Muscle layer of colon (tissue), 2 donors: ENCODE data around the gene PDZD7.
A peak's percentile ranks its signal among the peaks of the same experiment; 100 is the strongest.

Experiments used
- H3K27ac ChIP-seq: one replicate; pipeline ENCODE4 v1.7.0; 2013; ENCODE audit warnings: low read depth, mild to moderate bottlenecking, low read length, moderate library complexity
- H3K27me3 ChIP-seq, 2 donors: one replicate each; pipeline ENCODE4 v1.7.0; 2013; ENCODE audit warnings: low read length in 2 of 2, mild to moderate bottlenecking in 2 of 2; ENCODE audit not compliant: insufficient read depth in 2 of 2, control insufficient read depth in 1 of 2
- H3K36me3 ChIP-seq: one replicate; pipeline ENCODE4 v1.7.0; 2013; ENCODE audit warnings: mild to moderate bottlenecking, low read length; ENCODE audit not compliant: insufficient read depth
- H3K4me1 ChIP-seq: one replicate; pipeline ENCODE4 v1.7.0; 2013; ENCODE audit warnings: mild to moderate bottlenecking, low read length; ENCODE audit not compliant: insufficient read depth
- H3K4me3 ChIP-seq, 2 donors: one replicate each; pipeline ENCODE4 v1.7.0; 2013; ENCODE audit warnings: low read length in 2 of 2, low read depth in 1 of 2, mild to moderate bottlenecking in 1 of 2, moderate library complexity in 1 of 2
- H3K9ac ChIP-seq: one replicate; pipeline ENCODE4 v1.7.0; 2013; ENCODE audit warnings: low read length
- H3K9me3 ChIP-seq: one replicate; pipeline ENCODE4 v1.7.0; 2013; ENCODE audit warnings: mild to moderate bottlenecking, low read length
- donor health status: abdominal sarcoma.
- donor health status: Adenocarcinoma of cecum.

The PDZD7 gene

DNA sequence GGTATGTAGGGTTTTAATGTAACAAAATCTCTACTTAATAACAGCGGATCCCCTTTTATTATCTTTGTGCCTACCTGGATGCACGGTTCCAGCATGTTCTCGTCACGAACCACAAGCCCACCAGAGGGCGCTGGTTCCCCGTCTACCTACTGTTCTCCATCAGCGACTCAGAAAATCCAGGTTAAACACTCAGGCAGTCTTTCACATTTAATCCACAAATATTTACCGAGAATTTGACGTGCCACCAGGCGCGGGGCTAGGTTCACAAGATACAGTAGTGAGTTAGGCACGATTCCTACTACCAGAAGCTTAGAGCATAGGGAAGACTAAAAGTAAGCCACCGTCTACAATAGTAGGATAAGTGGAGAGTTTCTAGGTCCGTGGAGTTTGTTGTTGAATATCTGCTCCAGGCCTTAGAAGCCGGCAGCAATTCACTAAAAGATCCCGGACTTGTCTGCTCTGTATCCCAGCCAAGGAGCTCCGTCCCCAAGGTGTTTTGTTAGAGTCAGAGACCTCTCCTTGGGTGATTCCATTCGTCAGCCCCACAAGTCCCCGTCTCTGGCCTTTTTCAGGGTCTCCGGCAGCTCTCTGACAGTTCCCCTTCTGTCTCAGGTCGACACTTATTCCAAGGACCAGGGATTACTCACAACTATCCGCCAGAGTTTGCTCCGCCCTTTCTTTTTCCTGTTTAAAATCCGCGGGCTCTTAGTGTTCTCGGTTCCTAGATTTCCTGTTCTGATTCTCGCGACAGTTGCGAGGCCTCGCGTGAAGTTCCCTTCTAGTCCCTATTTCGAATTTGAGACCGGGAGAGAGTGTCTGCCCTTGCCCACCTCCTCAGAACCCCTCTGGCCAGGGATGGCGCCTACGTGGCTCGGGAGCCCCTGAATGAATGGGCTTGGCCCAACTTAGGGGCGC is 29.4 kb upstream of the PDZD7 start:
- peak overlapping the region; percentile 95 to 99 for H3K4me3 ChIP-seq
- H3K4me1 ChIP-seq = peaks cover 31% of the 10 kb centered on the region

DNA sequence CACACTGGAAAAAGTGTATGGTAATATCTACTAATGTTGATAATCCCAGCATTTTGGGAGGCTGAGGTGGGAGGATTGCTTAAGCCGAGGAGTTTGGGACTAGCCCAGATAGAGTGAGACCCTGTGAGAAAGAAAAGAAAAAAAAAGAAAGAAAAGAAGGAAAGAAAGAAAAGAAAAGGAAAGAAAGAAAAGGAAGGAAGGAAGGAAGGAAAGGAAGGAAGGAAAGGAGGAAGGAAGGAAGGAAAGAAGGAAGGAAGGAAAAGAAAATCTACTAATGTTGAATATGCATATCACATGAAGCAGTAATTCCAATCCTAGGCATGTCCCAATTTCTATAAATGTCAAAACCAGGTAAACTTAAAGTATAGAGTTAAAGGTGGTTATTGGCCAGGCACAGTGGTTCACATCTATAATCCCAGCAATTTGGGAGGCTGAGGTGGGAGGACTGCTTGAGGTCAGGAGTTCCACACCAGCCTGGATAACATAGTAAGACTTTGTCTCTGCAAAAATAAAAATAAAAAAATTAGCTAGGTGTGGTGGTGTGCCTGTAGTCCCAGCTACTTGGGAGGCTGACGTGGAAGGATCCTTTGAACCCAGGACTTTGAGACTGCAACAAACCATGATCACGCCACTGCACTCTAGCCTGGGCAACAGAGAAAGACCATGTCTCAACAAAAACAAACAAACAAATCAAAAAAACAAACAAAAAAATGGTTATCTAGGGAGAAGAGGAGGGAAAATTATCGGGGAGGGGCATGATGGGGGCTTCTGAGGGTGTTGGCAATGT is 25.6 kb upstream of the PDZD7 start:
- Histone ChIP-seq H3K4me3 (no peak overlapping the region), H3K36me3 (no peaks in the 10 kb centered on the region), H3K9me3 (no peaks in the 10 kb centered on the region), H3K27ac (no peak overlapping the region), H3K4me1 (peaks cover 9% of the 10 kb centered on the region), H3K9ac (no peak overlapping the region), H3K27me3 (peaks cover 0 to 7% of the 10 kb centered on the region in 2 donors)

More for the DNA sequence above, 29.4 kb upstream of the PDZD7 start:
- peak overlapping the region; percentile 98 for H3K27ac ChIP-seq
- peak overlapping the region; percentile 57 for H3K9ac ChIP-seq
- no peaks in the 10 kb centered on the region for H3K36me3 ChIP-seq
- peaks cover 13 to 33% of the 10 kb centered on the region in 2 donors for H3K27me3 ChIP-seq
- H3K9me3 ChIP-seq = no peaks in the 10 kb centered on the region

GRCh38 chr10:101055411-101055810 is 24.5 kb upstream of the PDZD7 start:
- Histone ChIP-seq H3K9me3 (no peaks in the 10 kb centered on the region), H3K27ac (no peak overlapping the region), H3K4me3 (no peak overlapping the region), H3K4me1 (peaks cover 5% of the 10 kb centered on the region), H3K36me3 (no peaks in the 10 kb centered on the region), H3K27me3 (peaks cover 8 to 19% of the 10 kb centered on the region in 2 donors), H3K9ac (no peak overlapping the region)

DNA sequence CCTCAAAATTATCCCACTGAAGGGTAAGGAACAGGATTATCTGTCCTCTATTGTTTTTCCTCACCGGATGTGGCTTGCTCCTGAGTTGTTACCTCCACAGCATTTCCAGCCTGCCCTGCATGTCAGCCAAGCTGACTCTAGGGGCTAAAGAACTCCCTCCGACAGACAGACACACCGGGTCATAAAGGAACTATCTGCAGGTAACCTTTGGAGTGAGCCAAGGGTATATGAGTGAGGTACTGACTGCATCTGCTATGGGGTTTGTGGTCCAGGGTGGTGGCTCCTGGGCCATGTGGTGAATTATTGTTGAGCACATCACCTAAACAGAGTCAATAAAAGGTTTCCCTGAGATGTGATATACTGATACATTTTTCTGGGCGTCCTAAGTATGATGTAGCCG is 23.9 kb upstream of the PDZD7 start:
- Histone ChIP-seq H3K27ac (no peak overlapping the region), H3K36me3 (no peaks in the 10 kb centered on the region), H3K9me3 (no peaks in the 10 kb centered on the region), H3K4me3 (no peak overlapping the region), H3K4me1 (peaks cover under 1% of the 10 kb centered on the region), H3K9ac (no peak overlapping the region), H3K27me3 (peaks cover 11 to 24% of the 10 kb centered on the region in 2 donors)

- H3K9ac ChIP-seq = no peak overlapping the region
- H3K4me1 ChIP-seq = no peaks in the 10 kb centered on the region
- H3K27ac ChIP-seq = no peak overlapping the region
- peaks cover 17 to 29% of the 10 kb centered on the region in 2 donors for H3K27me3 ChIP-seq
- H3K36me3 ChIP-seq = no peaks in the 10 kb centered on the region
- H3K4me3 ChIP-seq = no peak overlapping the region
- no peaks in the 10 kb centered on the region for H3K9me3 ChIP-seq
These were observed 23.4 kb upstream of the PDZD7 start for GRCh38 chr10:101054351-101054750.

- no peaks in the 10 kb centered on the region for H3K4me1 ChIP-seq
- H3K4me3 ChIP-seq = no peak overlapping the region
- H3K27ac ChIP-seq = no peak overlapping the region
- no peak overlapping the region for H3K9ac ChIP-seq
- H3K36me3 ChIP-seq = no peaks in the 10 kb centered on the region
- peaks cover 25 to 38% of the 10 kb centered on the region in 2 donors for H3K27me3 ChIP-seq
- H3K9me3 ChIP-seq = no peaks in the 10 kb centered on the region
These were observed 22.6 kb upstream of the PDZD7 start for GRCh38 chr10:101053516-101053915.

DNA sequence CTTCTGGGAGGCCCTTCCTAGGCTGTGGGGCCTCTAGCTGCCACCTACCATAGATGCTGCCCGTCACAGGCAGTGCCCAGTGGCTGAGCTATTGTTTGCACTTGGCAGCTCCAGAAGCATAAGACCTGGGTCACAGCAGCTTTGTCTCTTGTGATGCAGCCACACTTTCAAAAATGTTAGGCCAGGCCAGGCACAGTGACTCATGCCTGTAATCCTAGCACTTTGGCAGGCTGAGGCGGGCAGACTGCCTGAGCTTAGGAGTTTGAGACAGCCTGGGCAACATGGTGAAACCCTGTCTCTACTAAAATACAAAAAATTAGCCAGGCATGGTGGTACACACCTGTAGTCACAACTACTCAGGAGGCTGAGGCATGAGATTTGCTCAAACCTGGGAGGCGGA is 21.4 kb upstream of the PDZD7 start:
- H3K36me3 ChIP-seq = no peaks in the 10 kb centered on the region

GRCh38 chr10:101050208-101051069 is 19.5 kb upstream of the PDZD7 start:
- Histone ChIP-seq H3K9ac (no peak overlapping the region), H3K36me3 (no peaks in the 10 kb centered on the region), H3K27ac (no peak overlapping the region), H3K4me3 (no peak overlapping the region), H3K4me1 (no peaks in the 10 kb centered on the region), H3K9me3 (no peaks in the 10 kb centered on the region), H3K27me3 (peaks cover 30 to 58% of the 10 kb centered on the region in 2 donors)

More for the DNA sequence above, 21.4 kb upstream of the PDZD7 start:
- H3K9ac ChIP-seq = no peak overlapping the region
- H3K4me3 ChIP-seq = no peak overlapping the region
- no peaks in the 10 kb centered on the region for H3K9me3 ChIP-seq
- H3K4me1 ChIP-seq = no peaks in the 10 kb centered on the region
- H3K27me3 ChIP-seq = peaks cover 30 to 50% of the 10 kb centered on the region in 2 donors
- H3K27ac ChIP-seq = no peak overlapping the region

DNA sequence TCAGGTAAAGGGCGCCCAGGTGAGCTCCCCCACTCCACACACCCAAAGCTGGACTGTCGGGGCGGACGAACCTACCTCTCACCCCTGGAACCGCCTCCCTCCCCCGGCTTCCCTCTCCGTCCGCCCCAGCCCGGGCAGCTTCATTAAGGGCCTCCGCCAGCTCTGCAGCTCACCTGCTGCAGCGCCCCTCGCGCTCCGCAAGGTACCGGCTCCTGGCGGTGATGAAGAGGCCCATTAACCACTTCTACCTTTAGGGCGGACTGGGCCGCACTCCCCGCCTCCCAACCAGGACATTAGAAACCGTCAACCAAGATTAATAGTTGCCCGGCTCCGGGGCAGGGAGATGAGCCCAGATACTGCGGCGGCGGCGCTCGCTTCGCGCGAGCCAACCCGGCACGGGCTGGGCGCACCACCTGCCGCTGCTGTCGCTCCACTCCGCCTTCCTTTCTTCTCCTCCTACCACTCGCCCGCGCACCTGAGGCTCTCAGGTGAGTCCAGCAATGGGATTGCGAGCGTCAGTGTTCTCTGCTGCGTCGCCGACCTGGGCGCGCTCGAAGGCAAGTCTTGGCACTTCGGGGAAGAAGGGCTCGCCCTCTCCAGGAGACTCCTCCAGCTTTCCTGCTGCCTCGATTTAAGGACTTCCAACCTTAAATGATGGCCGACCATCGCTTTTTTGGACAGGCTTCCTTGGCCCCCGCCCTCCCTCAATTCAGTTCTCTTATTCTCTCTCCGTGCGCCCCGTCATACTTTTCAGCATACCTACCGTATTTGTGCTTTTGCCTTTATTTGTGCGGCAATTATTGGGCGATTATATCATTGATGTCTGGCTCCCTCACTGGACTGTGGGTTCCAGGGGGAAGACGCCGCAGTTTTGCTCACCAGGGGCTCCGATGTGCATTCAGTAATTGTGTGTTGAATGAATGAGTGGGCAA is 17.3 kb upstream of the PDZD7 start:
- Histone ChIP-seq H3K36me3 (no peaks in the 10 kb centered on the region), H3K9me3 (no peaks in the 10 kb centered on the region), H3K27ac (no peak overlapping the region), H3K4me1 (peaks cover 5% of the 10 kb centered on the region), H3K4me3 (peak overlapping the region in 1 of 2 donors; percentile 27), H3K9ac (no peak overlapping the region), H3K27me3 (peaks cover 30 to 58% of the 10 kb centered on the region in 2 donors)

DNA sequence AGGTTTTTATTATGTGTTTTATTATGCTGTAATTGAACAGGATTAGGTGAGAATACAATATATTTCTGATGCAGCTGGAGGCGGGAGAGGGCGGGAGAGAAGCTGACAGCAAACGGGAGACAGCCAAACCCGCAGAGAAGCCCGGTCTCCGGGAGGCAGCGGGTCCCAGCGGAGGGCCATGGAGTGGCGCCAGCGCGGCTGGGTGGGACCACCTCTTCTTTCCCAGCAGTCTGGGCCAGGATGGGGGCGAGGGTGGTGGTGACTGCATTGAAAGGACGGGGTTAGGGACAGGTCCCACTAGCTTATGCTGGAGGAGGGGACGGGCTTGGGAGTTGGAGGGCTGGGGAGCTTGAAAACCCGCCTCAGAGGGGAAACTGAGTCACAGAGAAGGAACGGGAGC is 16.3 kb upstream of the PDZD7 start:
- H3K4me3 ChIP-seq = no peak overlapping the region
- no peaks in the 10 kb centered on the region for H3K36me3 ChIP-seq
- no peaks in the 10 kb centered on the region for H3K9me3 ChIP-seq
- H3K27me3 ChIP-seq = peaks cover 30 to 57% of the 10 kb centered on the region in 2 donors
- no peak overlapping the region for H3K9ac ChIP-seq
- no peak overlapping the region for H3K27ac ChIP-seq
- peaks cover 12% of the 10 kb centered on the region for H3K4me1 ChIP-seq
